ENCODE measurements around the gene CAPN7. TPM values are rescaled to one million over a fixed set of nuclear protein-coding genes. Genes with fewer than 3 reads are reported as not detected.
A peak's percentile ranks its signal among the peaks of the same experiment; 100 is the strongest.
"Not testable (repeated sequence)": the region's sequence is repeated elsewhere in the genome, so short reads cannot be mapped to it uniquely, and the experiment has no call there.

Gene CAPN7
- total RNA-seq, 1 experiment from 2014 or later: 40.3 TPM

- Histone ChIP-seq H3K4me1 (peaks cover 6% of the 10 kb centered on the region; the same call in 1 of the 2 replicates), H3K36me3 (ENCODE audit: control insufficient read depth, insufficient read depth, low read length) (no peaks in the 10 kb centered on the region), H3K9me3 (no peaks in the 10 kb centered on the region), H3K27me3 (replicated peaks; ENCODE audit: control insufficient read depth, insufficient read depth, low read length) (no peaks in the 10 kb centered on the region), H3K4me3 (ENCODE audit: low read depth, low read length) (no peak overlapping the region)
- H3K4me1 Mint-ChIP-seq (ENCODE audit: low read depth, unreplicated experiment): no peaks in the 10 kb centered on the region
- intact Hi-C loops (cut with micrococcal nuclease; ENCODE audit: unreplicated experiment): no loop called here
- BruUV-seq (replicated peaks): no TSS peak
- H3K27me3 Mint-ChIP-seq (ENCODE audit: insufficient read depth, unreplicated experiment): no peaks in the 10 kb centered on the region
- no peak for DNase-seq
- ChIA-PET POLR2A (interaction anchor here (0.6 kb wide), 1 partner anchor 115 kb away, joined by 4 read pairs; no protein-coding TSS in a partner anchor), CTCF (no interaction called here)
- peaks cover 5% of the 10 kb centered on the region for H3K36me3 Mint-ChIP-seq (ENCODE audit: insufficient read depth, unreplicated experiment)
- no peaks in the 10 kb centered on the region for H3K9me3 Mint-ChIP-seq (ENCODE audit: unreplicated experiment)
- H3K27ac Mint-ChIP-seq (ENCODE audit: unreplicated experiment): no peak overlapping the region
- H3K4me3 Mint-ChIP-seq (ENCODE audit: unreplicated experiment): peak overlapping the region; percentile 22
- TF ChIP-seq, protein P1, sequence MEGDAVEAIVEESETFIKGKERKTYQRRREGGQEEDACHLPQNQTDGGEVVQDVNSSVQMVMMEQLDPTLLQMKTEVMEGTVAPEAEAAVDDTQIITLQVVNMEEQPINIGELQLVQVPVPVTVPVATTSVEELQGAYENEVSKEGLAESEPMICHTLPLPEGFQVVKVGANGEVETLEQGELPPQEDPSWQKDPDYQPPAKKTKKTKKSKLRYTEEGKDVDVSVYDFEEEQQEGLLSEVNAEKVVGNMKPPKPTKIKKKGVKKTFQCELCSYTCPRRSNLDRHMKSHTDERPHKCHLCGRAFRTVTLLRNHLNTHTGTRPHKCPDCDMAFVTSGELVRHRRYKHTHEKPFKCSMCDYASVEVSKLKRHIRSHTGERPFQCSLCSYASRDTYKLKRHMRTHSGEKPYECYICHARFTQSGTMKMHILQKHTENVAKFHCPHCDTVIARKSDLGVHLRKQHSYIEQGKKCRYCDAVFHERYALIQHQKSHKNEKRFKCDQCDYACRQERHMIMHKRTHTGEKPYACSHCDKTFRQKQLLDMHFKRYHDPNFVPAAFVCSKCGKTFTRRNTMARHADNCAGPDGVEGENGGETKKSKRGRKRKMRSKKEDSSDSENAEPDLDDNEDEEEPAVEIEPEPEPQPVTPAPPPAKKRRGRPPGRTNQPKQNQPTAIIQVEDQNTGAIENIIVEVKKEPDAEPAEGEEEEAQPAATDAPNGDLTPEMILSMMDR (IDR thresholded peaks at IDR 0.05; ENCODE audit: insufficient read depth in 1 of 2, low read depth in 1 of 2, low read length in 1 of 2, severe bottlenecking in 1 of 2, unreplicated experiment in 1 of 2): no peak
Observed at GRCh38 chr3:15185404-15185803, 20.6 kb upstream of the CAPN7 start.

GRCh38 chr3:15186101-15186476 lies 20.0 kb upstream of the CAPN7 start:
- H3K4me1 Mint-ChIP-seq (ENCODE audit: low read depth, unreplicated experiment): no peaks in the 10 kb centered on the region
- CTCF ChIA-PET: no interaction called here

DNA sequence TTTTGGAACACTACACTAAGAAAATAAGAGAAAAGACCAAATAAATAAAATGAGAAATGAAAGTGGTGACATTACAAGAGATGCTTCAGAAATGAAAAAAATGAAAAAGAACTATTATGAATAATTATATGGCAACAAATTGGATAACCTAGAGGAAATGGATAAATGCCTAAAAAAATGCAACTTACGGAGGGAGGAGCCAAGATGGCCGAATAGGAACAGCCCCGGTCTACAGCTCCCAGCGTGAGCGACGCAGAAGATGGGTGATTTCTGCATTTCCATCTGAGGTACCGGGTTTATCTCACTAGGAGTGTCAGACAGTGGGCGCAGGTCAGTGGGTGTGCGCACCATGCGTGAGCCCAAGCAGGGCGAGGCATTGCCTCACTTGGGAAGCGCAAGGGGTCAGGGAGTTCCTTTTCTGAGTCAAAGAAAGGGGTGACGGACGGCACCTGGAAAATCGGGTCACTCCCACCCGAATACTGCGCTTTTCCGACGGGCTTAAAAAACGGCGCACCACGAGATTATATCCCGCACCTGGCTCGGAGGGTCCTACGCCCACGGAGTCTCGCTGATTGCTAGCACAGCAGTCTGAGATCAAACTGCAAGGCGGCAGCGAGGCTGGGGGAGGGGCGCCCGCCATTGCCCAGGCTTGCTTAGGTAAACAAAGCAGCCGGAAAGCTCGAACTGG lies 19.4 kb upstream of the CAPN7 start:
- H3K4me3 Mint-ChIP-seq (ENCODE audit: unreplicated experiment): peak overlapping the region; percentile 92

More at GRCh38 chr3:15186101-15186476, 20.0 kb upstream of the CAPN7 start:
- Histone ChIP-seq H3K9me3 (no peaks in the 10 kb centered on the region), H3K4me1 (peaks cover 6% of the 10 kb centered on the region; the same call in 1 of the 2 replicates), H3K27me3 (replicated peaks; ENCODE audit: control insufficient read depth, insufficient read depth, low read length) (no peaks in the 10 kb centered on the region), H3K36me3 (ENCODE audit: control insufficient read depth, insufficient read depth, low read length) (no peaks in the 10 kb centered on the region), H3K4me3 (ENCODE audit: low read depth, low read length) (peak overlapping the region; percentile 51)
- peaks cover 5% of the 10 kb centered on the region for H3K36me3 Mint-ChIP-seq (ENCODE audit: insufficient read depth, unreplicated experiment)
- peak overlapping the region; percentile 92 for H3K4me3 Mint-ChIP-seq (ENCODE audit: unreplicated experiment)
- intact Hi-C loops (cut with micrococcal nuclease; ENCODE audit: unreplicated experiment): no loop called here
- peak overlapping the region; percentile 94 for H3K27ac Mint-ChIP-seq (ENCODE audit: unreplicated experiment)
- BruUV-seq (replicated peaks): no TSS peak
- no peaks in the 10 kb centered on the region for H3K9me3 Mint-ChIP-seq (ENCODE audit: unreplicated experiment)
- POLR2A ChIA-PET: interaction anchor here (0.6 kb wide), 1 partner anchor 114 kb away, joined by 4 read pairs; no protein-coding TSS in a partner anchor
- TF ChIP-seq, protein P1 (IDR thresholded peaks at IDR 0.05; ENCODE audit: insufficient read depth in 1 of 2, low read depth in 1 of 2, low read length in 1 of 2, severe bottlenecking in 1 of 2, unreplicated experiment in 1 of 2): no peak
- H3K27me3 Mint-ChIP-seq (ENCODE audit: insufficient read depth, unreplicated experiment): no peaks in the 10 kb centered on the region
- DNase-seq: no peak

More for the DNA sequence above, 19.4 kb upstream of the CAPN7 start:
- H3K27me3 Mint-ChIP-seq (ENCODE audit: insufficient read depth, unreplicated experiment); H3K4me1 Mint-ChIP-seq (ENCODE audit: low read depth, unreplicated experiment); intact Hi-C loops (cut with micrococcal nuclease; ENCODE audit: unreplicated experiment); H3K9me3 ChIP-seq; POLR2A ChIA-PET; H3K9me3 Mint-ChIP-seq (ENCODE audit: unreplicated experiment); H3K27me3 ChIP-seq (replicated peaks; ENCODE audit: control insufficient read depth, insufficient read depth, low read length); H3K36me3 ChIP-seq (ENCODE audit: control insufficient read depth, insufficient read depth, low read length); CTCF ChIA-PET; H3K4me1 ChIP-seq; H3K36me3 Mint-ChIP-seq (ENCODE audit: insufficient read depth, unreplicated experiment): not testable (repeated sequence)
- TSS peak; percentile 67 for BruUV-seq (replicated peaks)
- peak; percentile 49 to 53 for DNase-seq
- H3K4me3 ChIP-seq (ENCODE audit: low read depth, low read length): peak overlapping the region; percentile 51
- peak overlapping the region; percentile 94 for H3K27ac Mint-ChIP-seq (ENCODE audit: unreplicated experiment)

Measured in Caco-2 (cell line).